ENCODE measurements around the gene STON1.

DNA sequence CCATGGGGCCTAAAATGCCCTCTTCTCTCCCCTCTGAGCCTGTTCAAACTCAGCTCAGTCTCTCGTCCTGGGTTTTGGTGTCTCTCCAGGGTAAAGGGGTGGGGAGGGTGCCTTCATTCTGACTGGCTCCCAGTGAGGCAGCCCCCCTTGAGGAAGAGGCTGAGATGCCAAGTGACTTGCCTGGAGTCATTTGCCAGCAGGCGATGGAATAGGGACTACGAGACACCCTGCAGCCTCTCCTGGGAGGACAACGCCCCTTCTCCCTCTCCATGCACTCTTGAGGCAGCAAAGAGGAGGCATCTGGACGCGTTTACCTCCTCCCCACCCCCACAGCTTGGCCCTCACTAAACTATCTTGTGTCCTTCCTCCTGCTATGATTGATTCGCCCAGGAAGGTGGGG is 760 bp upstream of the STON1 start:
- TF ChIP-seq, protein P1, sequence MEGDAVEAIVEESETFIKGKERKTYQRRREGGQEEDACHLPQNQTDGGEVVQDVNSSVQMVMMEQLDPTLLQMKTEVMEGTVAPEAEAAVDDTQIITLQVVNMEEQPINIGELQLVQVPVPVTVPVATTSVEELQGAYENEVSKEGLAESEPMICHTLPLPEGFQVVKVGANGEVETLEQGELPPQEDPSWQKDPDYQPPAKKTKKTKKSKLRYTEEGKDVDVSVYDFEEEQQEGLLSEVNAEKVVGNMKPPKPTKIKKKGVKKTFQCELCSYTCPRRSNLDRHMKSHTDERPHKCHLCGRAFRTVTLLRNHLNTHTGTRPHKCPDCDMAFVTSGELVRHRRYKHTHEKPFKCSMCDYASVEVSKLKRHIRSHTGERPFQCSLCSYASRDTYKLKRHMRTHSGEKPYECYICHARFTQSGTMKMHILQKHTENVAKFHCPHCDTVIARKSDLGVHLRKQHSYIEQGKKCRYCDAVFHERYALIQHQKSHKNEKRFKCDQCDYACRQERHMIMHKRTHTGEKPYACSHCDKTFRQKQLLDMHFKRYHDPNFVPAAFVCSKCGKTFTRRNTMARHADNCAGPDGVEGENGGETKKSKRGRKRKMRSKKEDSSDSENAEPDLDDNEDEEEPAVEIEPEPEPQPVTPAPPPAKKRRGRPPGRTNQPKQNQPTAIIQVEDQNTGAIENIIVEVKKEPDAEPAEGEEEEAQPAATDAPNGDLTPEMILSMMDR (IDR thresholded peaks at IDR 0.05), result no peak
- TF ChIP-seq POLR2A (IDR thresholded peaks at IDR 0.05), result no peak

Data from breast epithelium (tissue), 3 donors.